GM12878 (cell line): ENCODE measurements around the gene SYNPO. TPM values are rescaled to one million over a fixed set of nuclear protein-coding genes. Genes with fewer than 3 reads are reported as not detected.

Source experiments
- CREB1 ChIP-seq: IDR thresholded peaks from 2 replicates; pipeline ENCODE4 v1.6.1; 2012; ENCODE audit warnings: low read depth, mild to moderate bottlenecking, inconsistent platforms
- GABPA ChIP-seq: IDR thresholded peaks from 2 replicates; pipeline ENCODE4 v1.6.1; 2014; ENCODE audit warnings: antibody characterized with exemption, low read depth, mild to moderate bottlenecking, inconsistent platforms
- POU2F2 ChIP-seq: IDR thresholded peaks from 3 replicates; pipeline ENCODE4 v1.6.1; 2011; ENCODE audit warnings: low read depth, mild to moderate bottlenecking, low read length, borderline replicate concordance
- SIN3A ChIP-seq: IDR thresholded peaks from 2 replicates; pipeline ENCODE4 v1.6.1; 2012; ENCODE audit warnings: low read depth, low read length, improper control_type of control experiment
- TAF1 ChIP-seq: IDR thresholded peaks from 2 replicates; pipeline ENCODE4 v1.6.1; 2011; ENCODE audit warnings: mild to moderate bottlenecking, low read depth, low read length, borderline replicate concordance
- TBL1XR1 ChIP-seq: IDR thresholded peaks from 2 replicates; pipeline ENCODE4 v1.6.1; 2012; ENCODE audit warnings: low read depth, low read length, improper control_type of control experiment
- TCF7 ChIP-seq: IDR thresholded peaks from 2 replicates; pipeline ENCODE4 v1.6.1; 2014; ENCODE audit warnings: antibody characterized with exemption, borderline replicate concordance
- ZSCAN29 ChIP-seq: fragments of 450-650 bp; IDR thresholded peaks from 2 replicates; pipeline ENCODE4 v1.6.1; 2017; ENCODE audit warnings: mild to moderate bottlenecking, moderate library complexity
- polyA plus RNA-seq, 11 experiments: library from polyadenylated mRNA; depleted of rRNA in 4 of 11; unstranded in 6 of 11; stranded (reverse) in 5 of 11; fragments of >200 nt; fragmentation: Nextera tagmentation in 4 of 11; fragmentation: Illumina TruSeq in 1 of 11; extraction: Ambion mirVana in 4 of 11; extraction: Trizol in 1 of 11; gene quantifications; 1 replicate in 1 of 11; 2 replicates in 10 of 11; pipeline versions ENCODE4 v1.2.1 to v1.2.3, GENCODE V29; 2011 to 2016; ENCODE audit warnings: inconsistent platforms in 2 of 11, missing spikeins in 2 of 11, low read depth in 1 of 11
- total RNA-seq, 4 experiments: library from RNA; depleted of rRNA in 3 of 4; stranded (reverse); fragments of >200 nt in 3 of 4; fragmentation: Illumina TruSeq in 1 of 4; extraction: Trizol in 1 of 4; gene quantifications; 2 replicates each; pipeline versions ENCODE4 v1.2.1 to v1.2.3, GENCODE V29; 2013 to 2021
- TF ChIP-seq, protein P1 (sequence below): fragments of 450-650 bp; IDR thresholded peaks from 2 replicates; pipeline ENCODE4 v1.6.1; 2017; ENCODE audit warnings: mild to moderate bottlenecking, moderate library complexity
- TF ChIP-seq, protein P2 (sequence below): fragments of 150-350 bp; IDR thresholded peaks from 2 replicates; pipeline ENCODE4 v1.6.1; 2014; ENCODE audit warnings: mild to moderate bottlenecking, low read depth, low read length
- TF ChIP-seq, protein P3 (sequence below): fragments of 450-650 bp; formaldehyde crosslinking; IDR thresholded peaks from 2 replicates; pipeline ENCODE4 v1.4.0; 2022; ENCODE audit warnings: mild to moderate bottlenecking, moderate library complexity
- TF ChIP-seq, protein P4 (sequence below): IDR thresholded peaks from 2 replicates; pipeline ENCODE4 v1.6.1; 2011; ENCODE audit warnings: borderline replicate concordance, low read depth, mild to moderate bottlenecking, moderate library complexity, mixed read lengths, low read length; ENCODE audit not compliant: insufficient read depth; ENCODE audit errors: extremely low read length
- TF ChIP-seq, protein P5 (sequence below): IDR thresholded peaks from 2 replicates; pipeline ENCODE4 v1.6.1; 2012; ENCODE audit warnings: improper control_type of control experiment, low read depth, low read length; ENCODE audit not compliant: insufficient replicate concordance

SYNPO gene
- total and polyA plus RNA-seq, 10 of the 15 experiments (the other 5 are each of a cell fraction or from before 2014, with no cell fraction given) = 0.77 to 21.0 (median 3.9) TPM

DNA sequence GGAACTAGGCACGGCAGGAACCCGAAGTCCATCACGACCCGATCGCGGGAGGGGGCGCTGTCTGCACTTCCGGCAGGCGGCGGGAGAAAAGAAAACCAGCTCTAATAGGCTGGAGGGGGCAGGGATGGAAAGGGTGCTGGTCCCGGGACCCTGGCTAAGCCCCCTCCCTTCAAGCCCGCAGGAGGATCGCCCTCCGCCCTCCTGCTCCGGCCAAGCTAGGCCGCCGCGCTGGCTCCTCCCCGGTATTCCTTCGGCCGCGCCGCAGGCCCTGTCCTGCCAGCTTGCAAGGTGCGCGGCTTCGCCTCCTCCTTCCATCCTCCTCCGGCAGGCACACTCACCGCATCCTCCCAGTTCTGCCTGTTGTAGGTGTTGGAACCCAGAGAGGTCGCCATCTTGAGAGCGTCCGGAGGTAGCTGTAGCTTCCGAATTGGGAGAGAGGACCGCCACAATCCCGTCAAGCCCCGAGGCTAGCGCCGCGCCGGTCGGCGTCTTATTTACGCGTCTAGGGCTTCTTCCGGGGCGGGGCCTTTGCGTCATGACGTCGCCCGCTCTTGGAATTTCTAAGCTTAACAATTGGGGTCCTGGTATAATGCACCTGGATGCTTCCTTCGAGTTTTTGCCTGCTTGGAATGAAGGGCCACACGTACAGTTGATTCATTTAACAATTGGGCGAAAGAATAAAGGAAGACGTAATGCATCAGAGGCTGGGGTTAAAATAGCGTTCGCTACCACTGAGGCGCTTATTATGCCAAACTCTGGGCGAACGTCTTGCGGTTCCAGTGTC lies 60.3 kb downstream of the SYNPO start, which contains the start of gene RBM22 (continued):
- TF ChIP-seq, protein P1, sequence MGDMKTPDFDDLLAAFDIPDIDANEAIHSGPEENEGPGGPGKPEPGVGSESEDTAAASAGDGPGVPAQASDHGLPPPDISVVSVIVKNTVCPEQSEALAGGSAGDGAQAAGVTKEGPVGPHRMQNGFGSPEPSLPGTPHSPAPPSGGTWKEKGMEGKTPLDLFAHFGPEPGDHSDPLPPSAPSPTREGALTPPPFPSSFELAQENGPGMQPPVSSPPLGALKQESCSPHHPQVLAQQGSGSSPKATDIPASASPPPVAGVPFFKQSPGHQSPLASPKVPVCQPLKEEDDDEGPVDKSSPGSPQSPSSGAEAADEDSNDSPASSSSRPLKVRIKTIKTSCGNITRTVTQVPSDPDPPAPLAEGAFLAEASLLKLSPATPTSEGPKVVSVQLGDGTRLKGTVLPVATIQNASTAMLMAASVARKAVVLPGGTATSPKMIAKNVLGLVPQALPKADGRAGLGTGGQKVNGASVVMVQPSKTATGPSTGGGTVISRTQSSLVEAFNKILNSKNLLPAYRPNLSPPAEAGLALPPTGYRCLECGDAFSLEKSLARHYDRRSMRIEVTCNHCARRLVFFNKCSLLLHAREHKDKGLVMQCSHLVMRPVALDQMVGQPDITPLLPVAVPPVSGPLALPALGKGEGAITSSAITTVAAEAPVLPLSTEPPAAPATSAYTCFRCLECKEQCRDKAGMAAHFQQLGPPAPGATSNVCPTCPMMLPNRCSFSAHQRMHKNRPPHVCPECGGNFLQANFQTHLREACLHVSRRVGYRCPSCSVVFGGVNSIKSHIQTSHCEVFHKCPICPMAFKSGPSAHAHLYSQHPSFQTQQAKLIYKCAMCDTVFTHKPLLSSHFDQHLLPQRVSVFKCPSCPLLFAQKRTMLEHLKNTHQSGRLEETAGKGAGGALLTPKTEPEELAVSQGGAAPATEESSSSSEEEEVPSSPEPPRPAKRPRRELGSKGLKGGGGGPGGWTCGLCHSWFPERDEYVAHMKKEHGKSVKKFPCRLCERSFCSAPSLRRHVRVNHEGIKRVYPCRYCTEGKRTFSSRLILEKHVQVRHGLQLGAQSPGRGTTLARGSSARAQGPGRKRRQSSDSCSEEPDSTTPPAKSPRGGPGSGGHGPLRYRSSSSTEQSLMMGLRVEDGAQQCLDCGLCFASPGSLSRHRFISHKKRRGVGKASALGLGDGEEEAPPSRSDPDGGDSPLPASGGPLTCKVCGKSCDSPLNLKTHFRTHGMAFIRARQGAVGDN = no peak
- no peak for TF ChIP-seq TCF7
- peak; percentile 50; the same call in 1 of the 3 replicates for TF ChIP-seq POU2F2
- TF ChIP-seq CREB1 = peak; percentile 99
- TF ChIP-seq, protein P2, sequence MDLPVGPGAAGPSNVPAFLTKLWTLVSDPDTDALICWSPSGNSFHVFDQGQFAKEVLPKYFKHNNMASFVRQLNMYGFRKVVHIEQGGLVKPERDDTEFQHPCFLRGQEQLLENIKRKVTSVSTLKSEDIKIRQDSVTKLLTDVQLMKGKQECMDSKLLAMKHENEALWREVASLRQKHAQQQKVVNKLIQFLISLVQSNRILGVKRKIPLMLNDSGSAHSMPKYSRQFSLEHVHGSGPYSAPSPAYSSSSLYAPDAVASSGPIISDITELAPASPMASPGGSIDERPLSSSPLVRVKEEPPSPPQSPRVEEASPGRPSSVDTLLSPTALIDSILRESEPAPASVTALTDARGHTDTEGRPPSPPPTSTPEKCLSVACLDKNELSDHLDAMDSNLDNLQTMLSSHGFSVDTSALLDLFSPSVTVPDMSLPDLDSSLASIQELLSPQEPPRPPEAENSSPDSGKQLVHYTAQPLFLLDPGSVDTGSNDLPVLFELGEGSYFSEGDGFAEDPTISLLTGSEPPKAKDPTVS = no peak
- peak; percentile 82 for TF ChIP-seq GABPA
- TF ChIP-seq, protein P3, sequence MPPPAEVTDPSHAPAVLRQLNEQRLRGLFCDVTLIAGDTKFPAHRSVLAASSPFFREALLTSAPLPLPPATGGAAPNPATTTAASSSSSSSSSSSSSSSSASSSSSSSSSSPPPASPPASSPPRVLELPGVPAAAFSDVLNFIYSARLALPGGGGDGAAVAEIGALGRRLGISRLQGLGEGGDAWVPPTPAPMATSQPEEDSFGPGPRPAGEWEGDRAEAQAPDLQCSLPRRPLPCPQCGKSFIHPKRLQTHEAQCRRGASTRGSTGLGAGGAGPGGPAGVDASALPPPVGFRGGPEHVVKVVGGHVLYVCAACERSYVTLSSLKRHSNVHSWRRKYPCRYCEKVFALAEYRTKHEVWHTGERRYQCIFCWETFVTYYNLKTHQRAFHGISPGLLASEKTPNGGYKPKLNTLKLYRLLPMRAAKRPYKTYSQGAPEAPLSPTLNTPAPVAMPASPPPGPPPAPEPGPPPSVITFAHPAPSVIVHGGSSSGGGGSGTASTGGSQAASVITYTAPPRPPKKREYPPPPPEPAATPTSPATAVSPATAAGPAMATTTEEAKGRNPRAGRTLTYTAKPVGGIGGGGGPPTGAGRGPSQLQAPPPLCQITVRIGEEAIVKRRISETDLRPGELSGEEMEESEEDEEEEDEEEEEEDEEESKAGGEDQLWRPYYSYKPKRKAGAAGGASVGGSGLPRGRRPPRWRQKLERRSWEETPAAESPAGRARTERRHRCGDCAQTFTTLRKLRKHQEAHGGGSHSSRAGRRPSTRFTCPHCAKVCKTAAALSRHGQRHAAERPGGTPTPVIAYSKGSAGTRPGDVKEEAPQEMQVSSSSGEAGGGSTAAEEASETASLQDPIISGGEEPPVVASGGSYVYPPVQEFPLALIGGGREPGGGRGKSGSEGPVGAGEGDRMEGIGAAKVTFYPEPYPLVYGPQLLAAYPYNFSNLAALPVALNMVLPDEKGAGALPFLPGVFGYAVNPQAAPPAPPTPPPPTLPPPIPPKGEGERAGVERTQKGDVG (CRISPR knock-in tag) = no peak
- TF ChIP-seq TAF1 = peak; percentile 82
- TF ChIP-seq TBL1XR1 = 0 out of 2 replicates have a peak, but pooled peaks have one; percentile 17
- TF ChIP-seq ZSCAN29 = no peak
- TF ChIP-seq, protein P4, sequence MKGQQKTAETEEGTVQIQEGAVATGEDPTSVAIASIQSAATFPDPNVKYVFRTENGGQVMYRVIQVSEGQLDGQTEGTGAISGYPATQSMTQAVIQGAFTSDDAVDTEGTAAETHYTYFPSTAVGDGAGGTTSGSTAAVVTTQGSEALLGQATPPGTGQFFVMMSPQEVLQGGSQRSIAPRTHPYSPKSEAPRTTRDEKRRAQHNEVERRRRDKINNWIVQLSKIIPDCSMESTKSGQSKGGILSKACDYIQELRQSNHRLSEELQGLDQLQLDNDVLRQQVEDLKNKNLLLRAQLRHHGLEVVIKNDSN = no peak
- peak; percentile 74; the same call in 1 of the 2 replicates for TF ChIP-seq SIN3A
- TF ChIP-seq, protein P5, sequence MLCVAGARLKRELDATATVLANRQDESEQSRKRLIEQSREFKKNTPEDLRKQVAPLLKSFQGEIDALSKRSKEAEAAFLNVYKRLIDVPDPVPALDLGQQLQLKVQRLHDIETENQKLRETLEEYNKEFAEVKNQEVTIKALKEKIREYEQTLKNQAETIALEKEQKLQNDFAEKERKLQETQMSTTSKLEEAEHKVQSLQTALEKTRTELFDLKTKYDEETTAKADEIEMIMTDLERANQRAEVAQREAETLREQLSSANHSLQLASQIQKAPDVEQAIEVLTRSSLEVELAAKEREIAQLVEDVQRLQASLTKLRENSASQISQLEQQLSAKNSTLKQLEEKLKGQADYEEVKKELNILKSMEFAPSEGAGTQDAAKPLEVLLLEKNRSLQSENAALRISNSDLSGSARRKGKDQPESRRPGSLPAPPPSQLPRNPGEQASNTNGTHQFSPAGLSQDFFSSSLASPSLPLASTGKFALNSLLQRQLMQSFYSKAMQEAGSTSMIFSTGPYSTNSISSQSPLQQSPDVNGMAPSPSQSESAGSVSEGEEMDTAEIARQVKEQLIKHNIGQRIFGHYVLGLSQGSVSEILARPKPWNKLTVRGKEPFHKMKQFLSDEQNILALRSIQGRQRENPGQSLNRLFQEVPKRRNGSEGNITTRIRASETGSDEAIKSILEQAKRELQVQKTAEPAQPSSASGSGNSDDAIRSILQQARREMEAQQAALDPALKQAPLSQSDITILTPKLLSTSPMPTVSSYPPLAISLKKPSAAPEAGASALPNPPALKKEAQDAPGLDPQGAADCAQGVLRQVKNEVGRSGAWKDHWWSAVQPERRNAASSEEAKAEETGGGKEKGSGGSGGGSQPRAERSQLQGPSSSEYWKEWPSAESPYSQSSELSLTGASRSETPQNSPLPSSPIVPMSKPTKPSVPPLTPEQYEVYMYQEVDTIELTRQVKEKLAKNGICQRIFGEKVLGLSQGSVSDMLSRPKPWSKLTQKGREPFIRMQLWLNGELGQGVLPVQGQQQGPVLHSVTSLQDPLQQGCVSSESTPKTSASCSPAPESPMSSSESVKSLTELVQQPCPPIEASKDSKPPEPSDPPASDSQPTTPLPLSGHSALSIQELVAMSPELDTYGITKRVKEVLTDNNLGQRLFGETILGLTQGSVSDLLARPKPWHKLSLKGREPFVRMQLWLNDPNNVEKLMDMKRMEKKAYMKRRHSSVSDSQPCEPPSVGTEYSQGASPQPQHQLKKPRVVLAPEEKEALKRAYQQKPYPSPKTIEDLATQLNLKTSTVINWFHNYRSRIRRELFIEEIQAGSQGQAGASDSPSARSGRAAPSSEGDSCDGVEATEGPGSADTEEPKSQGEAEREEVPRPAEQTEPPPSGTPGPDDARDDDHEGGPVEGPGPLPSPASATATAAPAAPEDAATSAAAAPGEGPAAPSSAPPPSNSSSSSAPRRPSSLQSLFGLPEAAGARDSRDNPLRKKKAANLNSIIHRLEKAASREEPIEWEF = no peak
